ENCODE measurements around the gene DOLK.

DOLK gene

GRCh38 chr9:128899566-128900322 lies 47.7 kb downstream of the DOLK start:
- H3K4me1 ChIP-seq (ENCODE audit: control insufficient read depth in 5 of 5, insufficient read depth in 5 of 5, low read length in 5 of 5): peaks cover 0 to 42% (median 10%) of the 10 kb centered on the region in 5 donors
- H3K9ac ChIP-seq (ENCODE audit: low read length in 5 of 5): no peak overlapping the region
- no peak overlapping the region for H3K4me3 ChIP-seq (ENCODE audit: low read depth in 1 of 5, low read length in 5 of 5)
- H3K9me3 ChIP-seq (ENCODE audit: control insufficient read depth in 5 of 5, low read length in 5 of 5): no peaks in the 10 kb centered on the region
- H3K27me3 ChIP-seq (ENCODE audit: control insufficient read depth in 5 of 5, insufficient read depth in 4 of 5, low read length in 5 of 5): no peaks in the 10 kb centered on the region
- peaks cover 0 to 44% (median 19%) of the 10 kb centered on the region in 5 donors for H3K36me3 ChIP-seq (ENCODE audit: control insufficient read depth in 5 of 5, insufficient read depth in 5 of 5, low read length in 5 of 5)
- no peak overlapping the region for H3K27ac ChIP-seq (ENCODE audit: low read depth, low read length)

GRCh38 chr9:128898845-128899565 lies 48.4 kb downstream of the DOLK start:
- H3K9ac ChIP-seq (ENCODE audit: low read length in 5 of 5): no peak overlapping the region

GRCh38 chr9:128898382-128898781 lies 49.0 kb downstream of the DOLK start:
- peaks cover 0 to 44% (median 11%) of the 10 kb centered on the region in 5 donors for H3K4me1 ChIP-seq (ENCODE audit: control insufficient read depth in 5 of 5, insufficient read depth in 5 of 5, low read length in 5 of 5)
- H3K27ac ChIP-seq (ENCODE audit: low read depth, low read length): no peak overlapping the region
- H3K4me3 ChIP-seq (ENCODE audit: low read depth in 1 of 5, low read length in 5 of 5): no peak overlapping the region
- no peaks in the 10 kb centered on the region for H3K9me3 ChIP-seq (ENCODE audit: control insufficient read depth in 5 of 5, low read length in 5 of 5)
- H3K36me3 ChIP-seq (ENCODE audit: control insufficient read depth in 5 of 5, insufficient read depth in 5 of 5, low read length in 5 of 5): peaks cover 0 to 49% (median 20%) of the 10 kb centered on the region in 5 donors
- no peaks in the 10 kb centered on the region for H3K27me3 ChIP-seq (ENCODE audit: control insufficient read depth in 5 of 5, insufficient read depth in 4 of 5, low read length in 5 of 5)
- no peak overlapping the region for H3K9ac ChIP-seq (ENCODE audit: low read length in 5 of 5)

More at GRCh38 chr9:128898845-128899565, 48.4 kb downstream of the DOLK start:
- Histone ChIP-seq H3K4me1 (ENCODE audit: control insufficient read depth in 5 of 5, insufficient read depth in 5 of 5, low read length in 5 of 5) (peaks cover 0 to 42% (median 10%) of the 10 kb centered on the region in 5 donors), H3K36me3 (ENCODE audit: control insufficient read depth in 5 of 5, insufficient read depth in 5 of 5, low read length in 5 of 5) (peaks cover 0 to 44% (median 19%) of the 10 kb centered on the region in 5 donors), H3K4me3 (ENCODE audit: low read depth in 1 of 5, low read length in 5 of 5) (no peak overlapping the region), H3K27me3 (ENCODE audit: control insufficient read depth in 5 of 5, insufficient read depth in 4 of 5, low read length in 5 of 5) (no peaks in the 10 kb centered on the region), H3K27ac (ENCODE audit: low read depth, low read length) (no peak overlapping the region), H3K9me3 (ENCODE audit: control insufficient read depth in 5 of 5, low read length in 5 of 5) (no peaks in the 10 kb centered on the region)

GRCh38 chr9:128895556-128895955 lies 51.8 kb downstream of the DOLK start:
- Histone ChIP-seq H3K27ac (ENCODE audit: low read depth, low read length) (no peak overlapping the region), H3K4me1 (ENCODE audit: control insufficient read depth in 5 of 5, insufficient read depth in 5 of 5, low read length in 5 of 5) (peaks cover 6 to 51% (median 35%) of the 10 kb centered on the region in 5 donors), H3K9ac (ENCODE audit: low read length in 5 of 5) (no peak overlapping the region), H3K36me3 (ENCODE audit: control insufficient read depth in 5 of 5, insufficient read depth in 5 of 5, low read length in 5 of 5) (peaks cover 0 to 49% (median 29%) of the 10 kb centered on the region in 5 donors), H3K4me3 (ENCODE audit: low read depth in 1 of 5, low read length in 5 of 5) (no peak overlapping the region), H3K9me3 (ENCODE audit: control insufficient read depth in 5 of 5, low read length in 5 of 5) (no peaks in the 10 kb centered on the region), H3K27me3 (ENCODE audit: control insufficient read depth in 5 of 5, insufficient read depth in 4 of 5, low read length in 5 of 5) (no peaks in the 10 kb centered on the region)
